Liver (tissue), 9 donors: ENCODE measurements around the gene CACNA1I. TPM values are rescaled to one million over a fixed set of nuclear protein-coding genes. Genes with fewer than 3 reads are reported as not detected.

Experiments
- DNase-seq: peaks from one replicate; pipeline ENCODE4 v3.0.0-alpha.2; 2017; ENCODE audit warnings: low spot score
- H3K27ac ChIP-seq, 2 donors: one replicate each; pipeline ENCODE4 v1.7.0; 2013; ENCODE audit warnings: inconsistent platforms in 2 of 2, low read length in 2 of 2, control low read depth in 1 of 2, low read depth in 1 of 2, mild to moderate bottlenecking in 1 of 2
- H3K27me3 ChIP-seq, 4 donors: one replicate each; pipeline versions ENCODE4 v1.6.1 to v1.7.0; 2013; ENCODE audit warnings: low read length in 3 of 4, inconsistent platforms in 1 of 4, mild to moderate bottlenecking in 1 of 4, moderate library complexity in 1 of 4; ENCODE audit not compliant: control insufficient read depth in 4 of 4, insufficient read depth in 4 of 4
- H3K36me3 ChIP-seq, 4 donors: one replicate each; pipeline versions ENCODE4 v1.6.1 to v1.7.0; 2013; ENCODE audit warnings: low read length in 3 of 4, mild to moderate bottlenecking in 3 of 4, low read depth in 1 of 4, moderate library complexity in 1 of 4; ENCODE audit not compliant: control insufficient read depth in 4 of 4, insufficient read depth in 3 of 4
- H3K4me1 ChIP-seq, 4 donors: one replicate each; pipeline versions ENCODE4 v1.6.1 to v1.7.0; 2013; ENCODE audit warnings: low read length in 3 of 4, mild to moderate bottlenecking in 3 of 4, moderate library complexity in 1 of 4; ENCODE audit not compliant: control insufficient read depth in 4 of 4, insufficient read depth in 4 of 4
- H3K4me3 ChIP-seq, 3 donors: one replicate each; pipeline versions ENCODE4 v1.6.1 to v1.7.0; 2013; ENCODE audit warnings: low read length in 3 of 3, control low read depth in 1 of 3, low read depth in 1 of 3, mild to moderate bottlenecking in 1 of 3
- H3K9ac ChIP-seq, 2 donors: one replicate each; pipeline ENCODE4 v1.7.0; 2013; ENCODE audit warnings: low read length in 2 of 2, mild to moderate bottlenecking in 2 of 2, moderate library complexity in 2 of 2, control low read depth in 1 of 2, low read depth in 1 of 2
- H3K9me3 ChIP-seq, 4 donors: one replicate each; pipeline versions ENCODE4 v1.6.1 to v1.7.0; 2013; ENCODE audit warnings: low read length in 3 of 4; ENCODE audit not compliant: control insufficient read depth in 4 of 4
- EGR1 ChIP-seq, 2 donors: IDR thresholded peaks; 2 replicates each; pipeline ENCODE4 v1.6.1; 2016 to 2018; ENCODE audit warnings: antibody characterized with exemption in 2 of 2, low read depth in 2 of 2
- FOXA1 ChIP-seq: IDR thresholded peaks from 2 replicates; pipeline ENCODE4 v1.6.1; 2016; ENCODE audit warnings: antibody characterized with exemption
- FOXA2 ChIP-seq: IDR thresholded peaks from 2 replicates; pipeline ENCODE4 v1.6.1; 2016; ENCODE audit warnings: antibody characterized with exemption
- GABPA ChIP-seq, 2 donors: IDR thresholded peaks in 1 of 2; conservative IDR thresholded peaks in 1 of 2; 2 replicates each; pipeline ENCODE4 v1.6.1; 2016; ENCODE audit warnings: antibody characterized with exemption in 2 of 2, mild to moderate bottlenecking in 1 of 2, moderate library complexity in 1 of 2
- HNF4A ChIP-seq, 2 donors: conservative IDR thresholded peaks; 2 replicates each; pipeline ENCODE4 v1.6.1; 2016; ENCODE audit warnings: antibody characterized with exemption in 2 of 2, mild to moderate bottlenecking in 2 of 2
- HNF4G ChIP-seq: IDR thresholded peaks from 2 replicates; pipeline ENCODE4 v1.6.1; 2016; ENCODE audit warnings: antibody characterized with exemption
- JUND ChIP-seq, 2 donors: IDR thresholded peaks; 2 replicates each; pipeline ENCODE4 v1.6.1; 2016; ENCODE audit warnings: antibody characterized with exemption in 2 of 2
- NR2F2 ChIP-seq: IDR thresholded peaks from 2 replicates; pipeline ENCODE4 v1.6.1; 2016; ENCODE audit warnings: antibody characterized with exemption
- RAD21 ChIP-seq, 2 donors: IDR thresholded peaks; 2 replicates each; pipeline ENCODE4 v1.6.1; 2016; ENCODE audit warnings: antibody characterized with exemption in 2 of 2, mild to moderate bottlenecking in 2 of 2
- REST ChIP-seq: IDR thresholded peaks from 2 replicates; pipeline ENCODE4 v1.6.1; 2016; ENCODE audit warnings: antibody characterized with exemption, mild to moderate bottlenecking
- RXRA ChIP-seq, 2 donors: IDR thresholded peaks; 2 replicates each; pipeline ENCODE4 v1.6.1; 2017 to 2018; ENCODE audit warnings: antibody characterized with exemption in 2 of 2, mild to moderate bottlenecking in 1 of 2
- SP1 ChIP-seq: IDR thresholded peaks from 2 replicates; pipeline ENCODE4 v1.6.1; 2018; ENCODE audit warnings: antibody characterized with exemption, mild to moderate bottlenecking
- TAF1 ChIP-seq: conservative IDR thresholded peaks from 2 replicates; pipeline ENCODE4 v1.6.1; 2016; ENCODE audit warnings: antibody characterized with exemption, mild to moderate bottlenecking
- YY1 ChIP-seq: IDR thresholded peaks from 2 replicates; pipeline ENCODE4 v1.6.1; 2016; ENCODE audit warnings: antibody characterized with exemption, mild to moderate bottlenecking
- WGBS: extraction: QIAGEN DNeasy Blood & Tissue Kit; methylation state at CpG from one replicate; pipeline ENCODE4 v1.1.7; 2013; 5-methylcytosine and 5-hydroxymethylcytosine counted together
- polyA plus RNA-seq, 2 donors: library from polyadenylated mRNA; stranded (reverse) in 1 of 2; unstranded in 1 of 2; fragments of 200-250 nt in 1 of 2; fragments of >200 nt in 1 of 2; fragmentation: Nextera tagmentation in 1 of 2; extraction: Ambion mirVana in 1 of 2; gene quantifications; one replicate each; pipeline versions ENCODE4 v1.2.1 to v1.2.3, GENCODE V29; 2013 to 2015
- total RNA-seq, 2 donors: library from RNA; depleted of rRNA; stranded (reverse); fragments of >200 nt; gene quantifications; one replicate each; pipeline ENCODE4 v1.2.3, GENCODE V29; 2014
- TF ChIP-seq, protein P1 (sequence below): IDR thresholded peaks from 2 replicates; pipeline ENCODE4 v1.6.1; 2016; ENCODE audit warnings: antibody characterized with exemption
- TF ChIP-seq, protein P2 (sequence below): fragments of 150-350 bp; IDR thresholded peaks from 2 replicates; pipeline ENCODE4 v1.5.1; 2017; ENCODE audit warnings: improper control_type of control experiment, low read depth, low read length; ENCODE audit not compliant: missing input control
- TF ChIP-seq, protein P3 (sequence below): IDR thresholded peaks from 2 replicates; pipeline ENCODE4 v1.6.1; 2016; ENCODE audit warnings: antibody characterized with exemption
- donor health status: healthy.
- donor health status: healthy.
- donor health status: healthy.
- donor health status: healthy.
- donor health status: healthy.

The CACNA1I gene
- total and polyA plus RNA-seq, 4 donors = under 0.01 to 0.14 (median 0.01) TPM; not detected in 1

GRCh38 chr22:39629851-39630250 is 59.3 kb downstream of the CACNA1I start:
- DNase-seq = no peak
- Histone ChIP-seq H3K27ac (no peak overlapping the region), H3K36me3 (no peaks in the 10 kb centered on the region), H3K9me3 (no peaks in the 10 kb centered on the region), H3K4me1 (no peaks in the 10 kb centered on the region), H3K9ac (no peak overlapping the region), H3K27me3 (peaks cover 0 to 7% (median 0%) of the 10 kb centered on the region in 4 donors), H3K4me3 (no peak overlapping the region)
- no peak for TF ChIP-seq NR2F2
- TF ChIP-seq HNF4G = no peak
- no peak for TF ChIP-seq JUND (IDR thresholded peaks at IDR 0.05)
- no peak for TF ChIP-seq SP1
- TF ChIP-seq YY1 = no peak
- TF ChIP-seq, protein P1, sequence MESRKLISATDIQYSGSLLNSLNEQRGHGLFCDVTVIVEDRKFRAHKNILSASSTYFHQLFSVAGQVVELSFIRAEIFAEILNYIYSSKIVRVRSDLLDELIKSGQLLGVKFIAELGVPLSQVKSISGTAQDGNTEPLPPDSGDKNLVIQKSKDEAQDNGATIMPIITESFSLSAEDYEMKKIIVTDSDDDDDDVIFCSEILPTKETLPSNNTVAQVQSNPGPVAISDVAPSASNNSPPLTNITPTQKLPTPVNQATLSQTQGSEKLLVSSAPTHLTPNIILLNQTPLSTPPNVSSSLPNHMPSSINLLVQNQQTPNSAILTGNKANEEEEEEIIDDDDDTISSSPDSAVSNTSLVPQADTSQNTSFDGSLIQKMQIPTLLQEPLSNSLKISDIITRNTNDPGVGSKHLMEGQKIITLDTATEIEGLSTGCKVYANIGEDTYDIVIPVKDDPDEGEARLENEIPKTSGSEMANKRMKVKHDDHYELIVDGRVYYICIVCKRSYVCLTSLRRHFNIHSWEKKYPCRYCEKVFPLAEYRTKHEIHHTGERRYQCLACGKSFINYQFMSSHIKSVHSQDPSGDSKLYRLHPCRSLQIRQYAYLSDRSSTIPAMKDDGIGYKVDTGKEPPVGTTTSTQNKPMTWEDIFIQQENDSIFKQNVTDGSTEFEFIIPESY = no peak
- no peak for TF ChIP-seq FOXA1
- TF ChIP-seq HNF4A (conservative IDR thresholded peaks at IDR 0.05) = no peak
- no peak for TF ChIP-seq TAF1
- TF ChIP-seq, protein P2, sequence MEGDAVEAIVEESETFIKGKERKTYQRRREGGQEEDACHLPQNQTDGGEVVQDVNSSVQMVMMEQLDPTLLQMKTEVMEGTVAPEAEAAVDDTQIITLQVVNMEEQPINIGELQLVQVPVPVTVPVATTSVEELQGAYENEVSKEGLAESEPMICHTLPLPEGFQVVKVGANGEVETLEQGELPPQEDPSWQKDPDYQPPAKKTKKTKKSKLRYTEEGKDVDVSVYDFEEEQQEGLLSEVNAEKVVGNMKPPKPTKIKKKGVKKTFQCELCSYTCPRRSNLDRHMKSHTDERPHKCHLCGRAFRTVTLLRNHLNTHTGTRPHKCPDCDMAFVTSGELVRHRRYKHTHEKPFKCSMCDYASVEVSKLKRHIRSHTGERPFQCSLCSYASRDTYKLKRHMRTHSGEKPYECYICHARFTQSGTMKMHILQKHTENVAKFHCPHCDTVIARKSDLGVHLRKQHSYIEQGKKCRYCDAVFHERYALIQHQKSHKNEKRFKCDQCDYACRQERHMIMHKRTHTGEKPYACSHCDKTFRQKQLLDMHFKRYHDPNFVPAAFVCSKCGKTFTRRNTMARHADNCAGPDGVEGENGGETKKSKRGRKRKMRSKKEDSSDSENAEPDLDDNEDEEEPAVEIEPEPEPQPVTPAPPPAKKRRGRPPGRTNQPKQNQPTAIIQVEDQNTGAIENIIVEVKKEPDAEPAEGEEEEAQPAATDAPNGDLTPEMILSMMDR = no peak
- no peak for TF ChIP-seq REST
- no peak for TF ChIP-seq FOXA2
- no peak for TF ChIP-seq RXRA (IDR thresholded peaks at IDR 0.05)
- WGBS = 67% methylated on average over 8 of the region's 8 CpGs

- 66% methylated on average over 8 of the region's 8 CpGs for WGBS
- Histone ChIP-seq H3K4me1 (no peaks in the 10 kb centered on the region), H3K9ac (no peak overlapping the region), H3K27ac (no peak overlapping the region), H3K4me3 (no peak overlapping the region), H3K9me3 (no peaks in the 10 kb centered on the region), H3K36me3 (no peaks in the 10 kb centered on the region), H3K27me3 (peaks cover 0 to 5% (median 0%) of the 10 kb centered on the region in 4 donors)
- no peak for DNase-seq
- TF ChIP-seq, protein P2 = no peak
- TF ChIP-seq GABPA (IDR thresholded peaks at IDR 0.05 in 1 of 2, conservative IDR thresholded peaks at IDR 0.05 in 1 of 2) (no peak), RAD21 (IDR thresholded peaks at IDR 0.05) (no peak), JUND (IDR thresholded peaks at IDR 0.05) (no peak), TAF1 (no peak), RXRA (IDR thresholded peaks at IDR 0.05) (no peak), HNF4A (conservative IDR thresholded peaks at IDR 0.05) (no peak), HNF4G (no peak), EGR1 (IDR thresholded peaks at IDR 0.05; ENCODE audit: low read depth in 2 of 2) (no peak), SP1 (no peak), NR2F2 (no peak), YY1 (no peak)
- TF ChIP-seq, protein P3, sequence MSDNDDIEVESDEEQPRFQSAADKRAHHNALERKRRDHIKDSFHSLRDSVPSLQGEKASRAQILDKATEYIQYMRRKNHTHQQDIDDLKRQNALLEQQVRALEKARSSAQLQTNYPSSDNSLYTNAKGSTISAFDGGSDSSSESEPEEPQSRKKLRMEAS = no peak
- TF ChIP-seq, protein P1 = no peak
These were observed 60.2 kb downstream of the CACNA1I start for GRCh38 chr22:39630721-39631120.
